Panc1 (cell line): Measurements from ENCODE around the gene ARL2BP. TPM values are rescaled to one million over a fixed set of nuclear protein-coding genes. Genes with fewer than 3 reads are reported as not detected.

Source experiments
- ATAC-seq: fragments of 200-7000 bp; cut with Tn5 transposase; 2 replicates; pipeline ENCODE4 v1.9.1; 2020; ENCODE audit warnings: mild to moderate bottlenecking, moderate library complexity
- BruUV-seq: library from RNA; stranded (reverse); fragments of 400-500 nt; replicated peaks from 2 replicates; lab custom pipeline; 2021; lab: Mats Ljungman, UMichigan
- CTCF ChIA-PET: fragments of 300-600 bp; sonication (Branson Sonifier 250); formaldehyde crosslinking; loops from one replicate; lab custom pipeline; 2022; ENCODE audit warnings: antibody characterized with exemption; lab: Charles Lee
- POLR2A ChIA-PET: fragments of 300-600 bp; sonication (Branson Sonifier 250); formaldehyde crosslinking; loops from one replicate; lab custom pipeline; 2022; ENCODE audit warnings: antibody characterized with exemption; lab: Charles Lee
- DNase-seq: peaks from one replicate; pipeline ENCODE4 v3.0.0-alpha.2; 2010; ENCODE audit warnings: low read depth, low spot score
- H3K27ac ChIP-seq: 2 replicates; pipeline ENCODE4 v1.5.1; 2011; ENCODE audit warnings: mild to moderate bottlenecking, low read length, inconsistent platforms
- H3K27me3 ChIP-seq: fragments of 200-500 bp; sonication (Bioruptor generic); 2 replicates; pipeline ENCODE4 v1.6.0; 2014; ENCODE audit warnings: low read length, inconsistent platforms; ENCODE audit not compliant: control insufficient read depth, insufficient read depth
- H3K36me3 ChIP-seq: fragments of 200-500 bp; sonication (Bioruptor generic); 2 replicates; pipeline ENCODE4 v1.5.1; 2014; ENCODE audit warnings: inconsistent platforms, mild to moderate bottlenecking, low read length, moderate library complexity; ENCODE audit not compliant: control insufficient read depth, insufficient read depth
- H3K4me1 ChIP-seq: 2 replicates; pipeline ENCODE4 v1.5.1; 2011; ENCODE audit warnings: inconsistent platforms, mild to moderate bottlenecking, low read length, moderate library complexity; ENCODE audit not compliant: control insufficient read depth, insufficient read depth
- H3K4me3 ChIP-seq, 2 experiments: 2 replicates each; pipeline ENCODE4 v1.5.1; 2011 to 2012; ENCODE audit warnings: low read depth in 2 of 2, low read length in 2 of 2, mild to moderate bottlenecking in 2 of 2, inconsistent platforms in 1 of 2, moderate library complexity in 1 of 2
- H3K9me3 ChIP-seq: fragments of 200-500 bp; sonication (Bioruptor generic); 2 replicates; pipeline ENCODE4 v1.5.1; 2014; ENCODE audit warnings: low read depth, mild to moderate bottlenecking, inconsistent platforms, low read length, moderate library complexity; ENCODE audit not compliant: control insufficient read depth, insufficient read depth
- POLR2AphosphoS5 ChIP-seq: IDR thresholded peaks from 2 replicates; pipeline ENCODE4 v1.6.1; 2012; ENCODE audit warnings: mild to moderate bottlenecking, low read depth, low read length, moderate library complexity
- REST ChIP-seq, 2 experiments: IDR thresholded peaks; 2 replicates each; pipeline ENCODE4 v1.6.1; 2011 to 2012; ENCODE audit warnings: low read depth in 2 of 2, control low read depth in 1 of 2, low read length in 1 of 2, mild to moderate bottlenecking in 1 of 2, moderate library complexity in 1 of 2; ENCODE audit not compliant: insufficient read depth in 1 of 2
- SIN3A ChIP-seq: IDR thresholded peaks from 2 replicates; pipeline ENCODE4 v1.6.1; 2012; ENCODE audit warnings: low read depth, mild to moderate bottlenecking, low read length, moderate library complexity, borderline replicate concordance; ENCODE audit not compliant: insufficient read depth
- TCF7L2 ChIP-seq: IDR thresholded peaks from 2 replicates; pipeline ENCODE4 v1.6.1; 2011; ENCODE audit warnings: mild to moderate bottlenecking, low read depth, low read length, inconsistent platforms
- in situ Hi-C: cut with HindIII; loops from 2 replicates; pipeline ENCODE4 v1.10.0; 2016; ENCODE audit warnings: low sequenced_read_pairs, low pct_unique_long_range_greater_than_20kb
- intact Hi-C: fragments of 100-400 bp; cut with micrococcal nuclease; formaldehyde crosslinking; loops from one replicate; pipeline ENCODE4 v1.10.0; 2022; ENCODE audit not compliant: unreplicated experiment
- total RNA-seq: library from RNA; stranded (reverse); gene quantifications from one replicate; pipeline ENCODE4 v1.2.1, GENCODE V29; 2021; ENCODE audit not compliant: unreplicated experiment
- TF ChIP-seq, protein P1 (sequence below): fragments of 450-650 bp; IDR thresholded peaks from 2 replicates; pipeline ENCODE4 v1.5.1; 2017; ENCODE audit warnings: mild to moderate bottlenecking

ARL2BP gene
- total RNA-seq, 1 experiment from 2014 or later: 47.7 TPM

- H3K27me3 ChIP-seq: no peaks in the 10 kb centered on the region
- no TSS peak for BruUV-seq
- H3K36me3 ChIP-seq: no peaks in the 10 kb centered on the region
- intact Hi-C loops (no loop called here), in situ Hi-C loops (no loop called here)
- H3K4me1 ChIP-seq: peaks cover 6% of the 10 kb centered on the region
- DNase-seq (no peak), ATAC-seq (no peak)
- no peaks in the 10 kb centered on the region for H3K9me3 ChIP-seq
- no peak overlapping the region for H3K4me3 ChIP-seq
- POLR2A ChIA-PET: interaction anchor here (0.7 kb wide), 1 partner anchor 544 kb away, joined by 3 read pairs; no protein-coding TSS in a partner anchor
- CTCF ChIA-PET: no interaction called here
- H3K27ac ChIP-seq: no peak overlapping the region
- no peak for TF ChIP-seq POLR2AphosphoS5
- TF ChIP-seq TCF7L2: no peak
- no peak for TF ChIP-seq SIN3A
- TF ChIP-seq, protein P1, sequence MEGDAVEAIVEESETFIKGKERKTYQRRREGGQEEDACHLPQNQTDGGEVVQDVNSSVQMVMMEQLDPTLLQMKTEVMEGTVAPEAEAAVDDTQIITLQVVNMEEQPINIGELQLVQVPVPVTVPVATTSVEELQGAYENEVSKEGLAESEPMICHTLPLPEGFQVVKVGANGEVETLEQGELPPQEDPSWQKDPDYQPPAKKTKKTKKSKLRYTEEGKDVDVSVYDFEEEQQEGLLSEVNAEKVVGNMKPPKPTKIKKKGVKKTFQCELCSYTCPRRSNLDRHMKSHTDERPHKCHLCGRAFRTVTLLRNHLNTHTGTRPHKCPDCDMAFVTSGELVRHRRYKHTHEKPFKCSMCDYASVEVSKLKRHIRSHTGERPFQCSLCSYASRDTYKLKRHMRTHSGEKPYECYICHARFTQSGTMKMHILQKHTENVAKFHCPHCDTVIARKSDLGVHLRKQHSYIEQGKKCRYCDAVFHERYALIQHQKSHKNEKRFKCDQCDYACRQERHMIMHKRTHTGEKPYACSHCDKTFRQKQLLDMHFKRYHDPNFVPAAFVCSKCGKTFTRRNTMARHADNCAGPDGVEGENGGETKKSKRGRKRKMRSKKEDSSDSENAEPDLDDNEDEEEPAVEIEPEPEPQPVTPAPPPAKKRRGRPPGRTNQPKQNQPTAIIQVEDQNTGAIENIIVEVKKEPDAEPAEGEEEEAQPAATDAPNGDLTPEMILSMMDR: no peak
- TF ChIP-seq REST (IDR thresholded peaks at IDR 0.05; ENCODE audit: insufficient read depth in 1 of 2, low read depth in 2 of 2, low read length in 1 of 2): no peak
These were observed 25.9 kb downstream of the ARL2BP start for GRCh38 chr16:57271063-57271345.

- DNase-seq (no peak), ATAC-seq (no peak)
- Histone ChIP-seq H3K27me3 (no peaks in the 10 kb centered on the region), H3K4me1 (no peaks in the 10 kb centered on the region; the same call in 1 of the 2 replicates), H3K36me3 (no peaks in the 10 kb centered on the region), H3K4me3 (no peak overlapping the region), H3K9me3 (no peaks in the 10 kb centered on the region), H3K27ac (no peak overlapping the region)
- CTCF ChIA-PET: no interaction called here
- TF ChIP-seq REST (IDR thresholded peaks at IDR 0.05; ENCODE audit: insufficient read depth in 1 of 2, low read depth in 2 of 2, low read length in 1 of 2) (no peak), SIN3A (no peak), POLR2AphosphoS5 (no peak)
- TF ChIP-seq, protein P1: no peak
- BruUV-seq: no TSS peak
- intact Hi-C loops: no loop called here
- POLR2A ChIA-PET: no interaction called here
- in situ Hi-C loops: no loop called here
These were observed 26.9 kb downstream of the ARL2BP start for GRCh38 chr16:57271867-57272495.
